ENCODE results near the gene GZMH. TPM values are rescaled to one million over a fixed set of nuclear protein-coding genes. Genes with fewer than 3 reads are reported as not detected.

GZMH gene
- total RNA-seq, 1 donor from 2014 or later: not detected

GRCh38 chr14:24563505-24563904 is 46.0 kb downstream of the GZMH start:
- no peaks in the 10 kb centered on the region for H3K9me3 Mint-ChIP-seq
- no peak for TF ChIP-seq CTCF (conservative IDR thresholded peaks at IDR 0.05)
- no peaks in the 10 kb centered on the region for H3K27me3 Mint-ChIP-seq
- no peak overlapping the region for H3K27ac Mint-ChIP-seq
- no peak for DNase-seq (ENCODE audit: extremely low spot score, unreplicated experiment)
- no peak overlapping the region for H3K4me3 Mint-ChIP-seq
- H3K36me3 Mint-ChIP-seq: no peaks in the 10 kb centered on the region
- no peaks in the 10 kb centered on the region for H3K4me1 Mint-ChIP-seq (ENCODE audit: unreplicated experiment)

- Mint-ChIP-seq H3K4me3 (no peak overlapping the region), H3K4me1 (ENCODE audit: unreplicated experiment) (no peaks in the 10 kb centered on the region), H3K9me3 (no peaks in the 10 kb centered on the region), H3K27me3 (no peaks in the 10 kb centered on the region), H3K36me3 (no peaks in the 10 kb centered on the region), H3K27ac (no peak overlapping the region)
- no peak for TF ChIP-seq CTCF (conservative IDR thresholded peaks at IDR 0.05)
- DNase-seq (ENCODE audit: extremely low spot score, unreplicated experiment): no peak
These were observed 52.7 kb downstream of the GZMH start for GRCh38 chr14:24556756-24557155.

Other genes starting within 250 kb of the GZMH start
- gene NFATC4, start 241.5 kb downstream of the GZMH start, total RNA-seq (ENCODE audit: low replicate concordance): 33.8 and 130 TPM in 2 replicates
- 79.2 and 129 TPM in 2 replicates for gene NYNRIN, start 210.7 kb downstream of the GZMH start, total RNA-seq (ENCODE audit: low replicate concordance)
- 1.4 and 2.4 TPM in 2 replicates for gene CBLN3, start 180.0 kb downstream of the GZMH start, total RNA-seq (ENCODE audit: low replicate concordance)
- gene KHNYN, start 179.7 kb downstream of the GZMH start, total RNA-seq (ENCODE audit: low replicate concordance): 81.3 and 113 TPM in 2 replicates
- gene SDR39U1, start 166.9 kb downstream of the GZMH start, total RNA-seq (ENCODE audit: low replicate concordance): 54.1 and 62.1 TPM in 2 replicates
- gene CMA1, start 101.4 kb downstream of the GZMH start, total RNA-seq (ENCODE audit: low replicate concordance): not detected in 2 replicates
- not detected in 2 replicates for gene CTSG, start 33.4 kb downstream of the GZMH start, total RNA-seq (ENCODE audit: low replicate concordance)
- not detected in 2 replicates for gene GZMB, start 24.5 kb upstream of the GZMH start, total RNA-seq (ENCODE audit: low replicate concordance)

Measured in type B pancreatic cell (in vitro differentiated cells).